Kidney (tissue), 14 donors: ENCODE data around the gene PANK4. TPM values are rescaled to one million over a fixed set of nuclear protein-coding genes. Genes with fewer than 3 reads are reported as not detected.

Source experiments
- DNase-seq, 5 donors: peaks; one replicate each; pipeline ENCODE4 v3.0.0-alpha.2; 2013 to 2020
- FAIRE-seq: peaks from 2 replicates; lab custom pipeline; 2012; peaks lifted over from hg19 to GRCh38; lab: Jason Lieb, UNC
- H3K27ac ChIP-seq, 2 donors: one replicate each; pipeline ENCODE4 v1.7.0; 2013; ENCODE audit warnings: low read depth in 2 of 2, low read length in 2 of 2, inconsistent platforms in 1 of 2
- H3K27me3 ChIP-seq: one replicate; pipeline ENCODE4 v1.7.1; 2013; ENCODE audit warnings: low read length, inconsistent platforms; ENCODE audit not compliant: control insufficient read depth, insufficient read depth
- H3K36me3 ChIP-seq, 3 donors: one replicate each; pipeline versions ENCODE4 v1.7.0 to v1.7.1; 2013; ENCODE audit warnings: low read length in 3 of 3, control low read depth in 1 of 3, inconsistent platforms in 1 of 3; ENCODE audit not compliant: insufficient read depth in 3 of 3, control insufficient read depth in 2 of 3
- H3K4me1 ChIP-seq, 3 donors: one replicate each; pipeline versions ENCODE4 v1.7.0 to v1.7.1; 2013; ENCODE audit warnings: low read length in 3 of 3, inconsistent platforms in 1 of 3, low read depth in 1 of 3; ENCODE audit not compliant: control insufficient read depth in 2 of 3, insufficient read depth in 2 of 3
- H3K4me3 ChIP-seq, 3 donors: one replicate each; pipeline versions ENCODE4 v1.7.0 to v1.8.1; 2013; ENCODE audit warnings: low read length in 3 of 3, control low read depth in 1 of 3, inconsistent platforms in 1 of 3
- H3K9ac ChIP-seq, 3 donors: one replicate each; pipeline versions ENCODE4 v1.7.0 to v1.7.1; 2013; ENCODE audit warnings: low read length in 3 of 3, control low read depth in 1 of 3, inconsistent platforms in 1 of 3
- H3K9me3 ChIP-seq, 3 donors: one replicate each; pipeline versions ENCODE4 v1.7.0 to v1.7.1; 2013; ENCODE audit warnings: low read length in 3 of 3, control low read depth in 1 of 3, inconsistent platforms in 1 of 3; ENCODE audit not compliant: control insufficient read depth in 2 of 3, insufficient read depth in 1 of 3
- CTCF ChIP-seq: IDR thresholded peaks from 3 replicates; pipeline ENCODE4 v1.5.1; 2012; ENCODE audit warnings: mild to moderate bottlenecking, moderate library complexity, borderline replicate concordance; ENCODE audit not compliant: insufficient read depth; ENCODE audit errors: extremely low read depth
- intact Hi-C: fragments of 100-400 bp; cut with DNase I; formaldehyde crosslinking; loops from one replicate; pipeline ENCODE4 v1.11.1; 2022
- polyA plus RNA-seq: library from polyadenylated mRNA; stranded (reverse); fragments of 350-450 nt; fragmentation: Illumina TruSeq; extraction: RNeasy Lipid Tissue Mini Kit (QIAGEN cat#74804); gene quantifications from one replicate; pipeline ENCODE4 v1.2.3, GENCODE V29; 2014; ENCODE audit warnings: low read depth, low replicate concordance; ENCODE audit not compliant: insufficient read depth
- total RNA-seq: library from RNA; stranded (reverse); fragmentation: NEBNext Ultra II Directional; extraction: Animal tissue kit (Norgen Biotek cat#: 25700); gene quantifications from one replicate; pipeline ENCODE4 v1.2.1, GENCODE V29; 2021
- donor health status: control.
- donor health status: control.
- donor health status: control.
- donor health status: control.
- donor health status: control.
- donor health status: DM: yes; HTN: yes; CAD: no.
- donor health status: Normal renal cell carcinoma (clear cell type).

Gene PANK4
- total and polyA plus RNA-seq, 2 donors from 2014 or later = 13.3 to 33.7 TPM

- H3K4me3 ChIP-seq = no peak overlapping the region
- H3K9me3 ChIP-seq = no peaks in the 10 kb centered on the region
- peaks cover 0 to 16% (median 8%) of the 10 kb centered on the region in 3 donors for H3K4me1 ChIP-seq
- FAIRE-seq (no peak), DNase-seq (peak; percentile 75 to 94 (median 81))
- intact Hi-C loops = no loop called here
- H3K9ac ChIP-seq = no peak overlapping the region
- no peak overlapping the region for H3K27ac ChIP-seq
- no peaks in the 10 kb centered on the region for H3K27me3 ChIP-seq
- H3K36me3 ChIP-seq = no peaks in the 10 kb centered on the region
- TF ChIP-seq CTCF = no peak
Measured at GRCh38 chr1:2480986-2481364, 45.4 kb downstream of the PANK4 start.

DNA sequence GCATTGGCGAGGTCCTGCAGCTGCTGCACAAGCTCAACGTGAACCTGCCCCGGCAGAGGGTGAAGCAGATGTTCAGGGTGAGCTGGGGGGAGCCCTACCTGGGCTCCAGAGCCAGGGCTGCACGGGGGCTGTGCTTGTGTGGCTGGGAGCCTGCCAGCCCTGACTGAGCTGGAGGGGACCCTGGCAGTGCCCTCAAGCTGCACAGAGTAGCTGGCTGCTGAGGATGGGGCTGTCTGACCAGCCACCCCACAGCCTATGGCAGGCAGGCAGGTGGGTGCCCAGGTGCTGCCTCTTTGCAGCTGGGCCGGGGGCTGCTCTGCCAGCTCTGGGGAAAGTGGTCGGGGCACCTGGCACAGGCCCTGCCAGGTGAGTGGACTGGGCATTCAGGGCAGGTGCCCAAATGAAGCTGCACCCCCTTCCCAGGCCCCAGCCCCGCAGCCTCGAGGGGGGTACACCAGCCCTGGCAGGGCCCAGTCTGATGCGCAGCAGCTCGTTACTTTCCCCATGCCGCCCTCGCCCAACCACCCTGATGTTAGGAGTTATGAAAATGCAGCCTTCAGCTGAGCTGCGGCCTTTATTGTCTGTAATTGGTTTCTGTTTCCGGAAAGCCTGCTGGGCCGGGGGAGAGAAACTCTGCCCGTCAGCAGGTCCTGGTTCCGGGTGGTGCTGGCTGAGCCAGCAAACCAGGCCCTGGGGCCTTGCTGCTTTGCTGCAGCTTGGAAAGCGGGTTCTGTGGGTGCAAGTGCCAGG, 46.0 kb downstream of the PANK4 start:
- TF ChIP-seq CTCF = no peak
- DNase-seq (peak in 1 of 5 donors; percentile 24), FAIRE-seq (no peak)
- Histone ChIP-seq H3K4me1 (peaks cover 0 to 19% (median 8%) of the 10 kb centered on the region in 3 donors), H3K4me3 (no peak overlapping the region), H3K27ac (no peak overlapping the region), H3K9me3 (no peaks in the 10 kb centered on the region), H3K27me3 (no peaks in the 10 kb centered on the region), H3K36me3 (no peaks in the 10 kb centered on the region), H3K9ac (no peak overlapping the region)
- intact Hi-C loops = no loop called here

GRCh38 chr1:2479618-2480017, 46.8 kb downstream of the PANK4 start:
- intact Hi-C loops = no loop called here
- DNase-seq (no peak), FAIRE-seq (no peak)
- H3K4me1 ChIP-seq = peaks cover 0 to 20% (median 11%) of the 10 kb centered on the region in 3 donors
- H3K9ac ChIP-seq = no peak overlapping the region
- H3K36me3 ChIP-seq = no peaks in the 10 kb centered on the region
- no peak overlapping the region for H3K27ac ChIP-seq
- H3K27me3 ChIP-seq = no peaks in the 10 kb centered on the region
- no peak overlapping the region for H3K4me3 ChIP-seq
- TF ChIP-seq CTCF = no peak
- no peaks in the 10 kb centered on the region for H3K9me3 ChIP-seq
